GM21529 (cell line): Measurements from ENCODE around the gene MUS81.
"Not testable (repeated sequence)": the region's sequence is repeated elsewhere in the genome, so short reads cannot be mapped to it uniquely, and the experiment has no call there.

Experiments
- ATAC-seq: cut with Tn5 transposase; IDR thresholded peaks from one replicate; pipeline ENCODE4 v1.9.1; 2021; ENCODE audit not compliant: unreplicated experiment

MUS81 gene

GRCh38 chr11:65891219-65892136, 31.2 kb downstream of the MUS81 start:
- ATAC-seq = no peak

- ATAC-seq = not testable (repeated sequence)
Measured at GRCh38 chr11:65892137-65892540, 31.9 kb downstream of the MUS81 start.

- no peak for ATAC-seq
Measured at GRCh38 chr11:65892661-65893317, 32.6 kb downstream of the MUS81 start.

GRCh38 chr11:65894034-65894591, 33.9 kb downstream of the MUS81 start:
- ATAC-seq = no peak

GRCh38 chr11:65895482-65895981, 35.3 kb downstream of the MUS81 start:
- no peak for ATAC-seq

GRCh38 chr11:65896034-65896999, 36.1 kb downstream of the MUS81 start:
- no peak for ATAC-seq

GRCh38 chr11:65897020-65897471, 36.8 kb downstream of the MUS81 start:
- ATAC-seq = no peak

- no peak for ATAC-seq
Measured at GRCh38 chr11:65898656-65899355, 38.6 kb downstream of the MUS81 start.

GRCh38 chr11:65899356-65900124, 39.3 kb downstream of the MUS81 start:
- ATAC-seq = no peak

GRCh38 chr11:65900125-65900898, 40.1 kb downstream of the MUS81 start, which contains the start of gene FOSL1:
TSS of gene FOSL1 (minus strand) at chr11:65900388. CDS start at chr11:65900339, 49 bp downstream.
- ATAC-seq = peak; percentile 79

- no peak for ATAC-seq
Measured at GRCh38 chr11:65900899-65901180, 40.6 kb downstream of the MUS81 start.

GRCh38 chr11:65903068-65903481, 42.8 kb downstream of the MUS81 start:
- no peak for ATAC-seq

- ATAC-seq = no peak
Measured at GRCh38 chr11:65903715-65904114, 43.5 kb downstream of the MUS81 start.

- ATAC-seq = no peak
Measured at GRCh38 chr11:65906602-65907001, 46.4 kb downstream of the MUS81 start.

- ATAC-seq = no peak
Measured at GRCh38 chr11:65907878-65908277, 47.6 kb downstream of the MUS81 start.

- no peak for ATAC-seq
Measured at GRCh38 chr11:65911682-65912568, 51.7 kb downstream of the MUS81 start.

- no peak for ATAC-seq
Measured at GRCh38 chr11:65912845-65913244, 52.6 kb downstream of the MUS81 start.
